ENCODE results near the gene KCNT1. TPM values are rescaled to one million over a fixed set of nuclear protein-coding genes. Genes with fewer than 3 reads are reported as not detected.

KCNT1 gene
- total RNA-seq, 1 donor from 2014 or later, result not detected

DNA sequence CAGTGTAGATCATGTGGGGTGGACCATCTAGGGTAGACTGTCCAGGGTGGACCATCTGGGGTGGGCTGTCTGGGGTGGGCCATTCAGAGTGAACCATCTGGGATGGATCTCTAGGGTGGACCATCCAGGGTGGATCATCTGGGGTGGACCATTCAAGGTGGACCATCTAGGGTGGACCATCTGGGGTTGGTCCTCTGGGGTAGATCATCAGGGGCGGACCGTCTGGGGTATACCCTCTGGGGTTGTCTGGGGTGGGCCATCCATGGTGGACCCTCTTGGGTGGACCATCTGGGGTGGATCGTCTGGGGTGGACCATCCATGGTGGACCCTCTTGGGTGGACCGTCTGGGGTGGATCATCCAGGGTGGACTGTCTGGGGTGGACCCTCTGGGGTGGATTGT lies 64.3 kb downstream of the KCNT1 start:
- DNase-seq, result no peak
- TF ChIP-seq, protein P1, sequence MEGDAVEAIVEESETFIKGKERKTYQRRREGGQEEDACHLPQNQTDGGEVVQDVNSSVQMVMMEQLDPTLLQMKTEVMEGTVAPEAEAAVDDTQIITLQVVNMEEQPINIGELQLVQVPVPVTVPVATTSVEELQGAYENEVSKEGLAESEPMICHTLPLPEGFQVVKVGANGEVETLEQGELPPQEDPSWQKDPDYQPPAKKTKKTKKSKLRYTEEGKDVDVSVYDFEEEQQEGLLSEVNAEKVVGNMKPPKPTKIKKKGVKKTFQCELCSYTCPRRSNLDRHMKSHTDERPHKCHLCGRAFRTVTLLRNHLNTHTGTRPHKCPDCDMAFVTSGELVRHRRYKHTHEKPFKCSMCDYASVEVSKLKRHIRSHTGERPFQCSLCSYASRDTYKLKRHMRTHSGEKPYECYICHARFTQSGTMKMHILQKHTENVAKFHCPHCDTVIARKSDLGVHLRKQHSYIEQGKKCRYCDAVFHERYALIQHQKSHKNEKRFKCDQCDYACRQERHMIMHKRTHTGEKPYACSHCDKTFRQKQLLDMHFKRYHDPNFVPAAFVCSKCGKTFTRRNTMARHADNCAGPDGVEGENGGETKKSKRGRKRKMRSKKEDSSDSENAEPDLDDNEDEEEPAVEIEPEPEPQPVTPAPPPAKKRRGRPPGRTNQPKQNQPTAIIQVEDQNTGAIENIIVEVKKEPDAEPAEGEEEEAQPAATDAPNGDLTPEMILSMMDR (IDR thresholded peaks at IDR 0.05), result no peak
- no peak overlapping the region for H3K4me3 Mint-ChIP-seq
- ATAC-seq (ENCODE audit: low read depth), result no peak
- no peak overlapping the region for H3K27ac Mint-ChIP-seq
- no peaks in the 10 kb centered on the region for H3K27me3 Mint-ChIP-seq
- H3K36me3 Mint-ChIP-seq (ENCODE audit: low read depth), result no peaks in the 10 kb centered on the region
- CTCF ChIA-PET, result no interaction called here
- intact Hi-C loops (cut with micrococcal nuclease), result no loop called here
- no peaks in the 10 kb centered on the region for H3K4me1 Mint-ChIP-seq
- POLR2A ChIA-PET, result no interaction called here
- H3K9me3 Mint-ChIP-seq, result peaks cover 3% of the 10 kb centered on the region

DNA sequence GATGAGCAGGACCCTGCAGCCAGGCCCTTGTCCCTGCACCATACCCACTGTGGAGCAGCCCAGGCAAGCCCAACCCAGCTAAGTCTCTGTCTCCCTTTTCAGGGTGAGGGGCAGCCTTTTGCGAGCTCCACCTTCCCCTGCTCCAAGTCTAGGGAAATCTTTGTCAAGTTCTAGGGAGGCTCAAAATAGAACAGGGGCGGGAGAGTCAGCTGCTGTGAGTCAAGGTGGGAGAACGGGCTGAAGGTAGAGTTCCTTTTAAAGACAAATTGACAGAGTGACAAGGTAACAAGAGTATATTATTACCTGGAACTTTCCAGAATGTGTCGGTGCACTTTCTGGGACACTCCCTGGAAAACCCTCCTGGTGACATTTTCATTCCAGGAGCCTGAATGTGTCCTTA lies 64.7 kb downstream of the KCNT1 start:
- no peaks in the 10 kb centered on the region for H3K27me3 Mint-ChIP-seq
- no peak overlapping the region for H3K27ac Mint-ChIP-seq
- H3K36me3 Mint-ChIP-seq (ENCODE audit: low read depth), result no peaks in the 10 kb centered on the region
- TF ChIP-seq, protein P1 (IDR thresholded peaks at IDR 0.05), result no peak
- H3K9me3 Mint-ChIP-seq, result peaks cover 3% of the 10 kb centered on the region
- intact Hi-C loops (cut with micrococcal nuclease), result no loop called here
- ATAC-seq (ENCODE audit: low read depth) (no peak), DNase-seq (no peak)
- H3K4me3 Mint-ChIP-seq, result no peak overlapping the region
- CTCF ChIA-PET, result no interaction called here
- no peaks in the 10 kb centered on the region for H3K4me1 Mint-ChIP-seq
- POLR2A ChIA-PET, result no interaction called here

DNA sequence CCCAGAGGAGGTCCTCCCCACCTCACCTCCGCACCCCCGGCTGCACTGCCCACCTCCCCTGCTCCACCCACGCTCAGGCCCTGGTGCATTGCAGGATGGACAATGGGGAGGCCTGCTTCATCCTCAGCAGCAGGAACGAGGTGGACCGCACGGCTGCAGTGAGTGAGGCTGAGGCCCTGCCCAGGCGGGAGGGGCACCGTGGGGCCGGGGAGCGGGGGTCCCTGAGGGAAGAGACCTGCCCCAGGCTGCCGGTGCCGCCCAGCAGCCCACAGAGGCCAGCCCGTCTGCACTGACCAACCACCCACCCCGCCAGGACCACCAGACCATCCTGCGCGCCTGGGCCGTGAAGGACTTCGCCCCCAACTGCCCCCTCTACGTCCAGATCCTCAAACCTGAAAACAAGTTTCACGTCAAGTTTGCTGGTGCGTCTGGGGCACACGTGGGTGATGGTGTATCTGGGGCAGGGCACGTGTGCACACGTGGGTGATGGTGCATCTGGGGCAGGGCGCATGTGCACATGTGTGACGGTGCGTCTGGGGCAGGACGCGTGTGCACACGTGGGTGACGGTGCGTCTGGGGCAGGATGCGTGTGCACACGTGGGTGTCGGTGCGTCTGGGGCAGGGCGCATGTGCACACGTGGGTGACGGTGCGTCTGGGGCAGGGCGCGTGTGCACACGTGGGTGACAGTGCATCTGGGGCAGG lies 66.7 kb downstream of the KCNT1 start:
- DNase-seq (no peak), ATAC-seq (ENCODE audit: low read depth) (no peak)
- ChIA-PET CTCF (no interaction called here), POLR2A (no interaction called here)
- intact Hi-C loops (cut with micrococcal nuclease), result no loop called here
- TF ChIP-seq, protein P1 (IDR thresholded peaks at IDR 0.05), result no peak
- H3K9me3 Mint-ChIP-seq, result peaks cover 3% of the 10 kb centered on the region
- no peaks in the 10 kb centered on the region for H3K27me3 Mint-ChIP-seq
- H3K27ac Mint-ChIP-seq, result no peak overlapping the region
- no peaks in the 10 kb centered on the region for H3K36me3 Mint-ChIP-seq (ENCODE audit: low read depth)
- no peaks in the 10 kb centered on the region for H3K4me1 Mint-ChIP-seq
- no peak overlapping the region for H3K4me3 Mint-ChIP-seq

DNA sequence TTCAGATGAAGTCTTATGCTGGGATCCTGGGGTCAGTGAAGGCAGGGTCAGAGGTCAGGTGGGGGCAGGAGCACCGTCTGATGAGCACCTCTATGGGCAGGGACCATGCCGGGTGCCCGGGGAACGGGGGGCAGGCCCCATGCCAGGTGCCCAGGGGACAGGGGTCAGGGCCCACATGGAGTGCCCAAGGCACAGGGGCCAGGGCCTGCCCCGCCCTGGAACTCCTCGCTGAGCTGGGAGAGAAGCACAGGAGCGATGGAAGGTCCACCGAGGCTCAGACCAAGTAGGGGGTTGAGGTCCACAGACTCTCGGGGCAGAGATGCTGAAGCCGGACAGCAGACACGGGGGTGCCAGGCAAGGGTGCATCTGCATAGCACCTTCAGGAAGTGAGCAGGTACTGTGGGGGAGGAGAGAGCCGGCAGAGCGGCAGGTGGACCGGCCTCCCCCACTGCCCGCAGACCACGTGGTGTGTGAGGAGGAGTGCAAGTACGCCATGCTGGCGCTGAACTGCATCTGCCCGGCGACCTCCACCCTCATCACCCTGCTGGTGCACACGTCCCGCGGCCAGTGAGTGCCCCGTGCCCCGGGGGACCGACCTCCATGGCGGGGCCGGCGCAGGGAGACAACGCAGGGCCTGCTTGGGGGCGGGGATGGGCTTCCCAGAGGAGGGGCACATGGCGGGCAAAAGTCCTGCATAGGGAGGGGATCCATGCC lies 67.7 kb downstream of the KCNT1 start:
- Mint-ChIP-seq H3K9me3 (peaks cover 3% of the 10 kb centered on the region), H3K4me1 (no peaks in the 10 kb centered on the region), H3K27ac (no peak overlapping the region), H3K36me3 (ENCODE audit: low read depth) (no peaks in the 10 kb centered on the region), H3K4me3 (no peak overlapping the region), H3K27me3 (no peaks in the 10 kb centered on the region)
- TF ChIP-seq, protein P1 (IDR thresholded peaks at IDR 0.05), result no peak
- DNase-seq (no peak), ATAC-seq (ENCODE audit: low read depth) (no peak)
- CTCF ChIA-PET, result no interaction called here
- POLR2A ChIA-PET, result no interaction called here
- intact Hi-C loops (cut with micrococcal nuclease), result no loop called here

DNA sequence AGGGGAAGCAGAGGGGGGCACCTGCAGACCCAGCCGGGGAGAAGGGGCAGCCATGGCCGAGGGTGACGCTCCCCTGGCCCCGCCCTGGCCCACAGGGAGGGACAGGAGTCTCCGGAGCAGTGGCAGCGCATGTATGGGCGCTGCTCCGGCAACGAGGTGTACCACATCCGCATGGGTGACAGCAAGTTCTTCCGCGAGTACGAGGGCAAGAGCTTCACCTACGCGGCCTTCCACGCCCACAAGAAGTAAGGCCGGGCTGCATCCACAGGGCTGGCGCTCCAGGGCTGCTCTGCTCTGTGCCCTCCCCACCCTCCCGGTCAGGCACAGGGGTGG lies 68.2 kb downstream of the KCNT1 start:
- H3K27ac Mint-ChIP-seq, result no peak overlapping the region
- peaks cover 3% of the 10 kb centered on the region for H3K9me3 Mint-ChIP-seq
- H3K36me3 Mint-ChIP-seq (ENCODE audit: low read depth), result no peaks in the 10 kb centered on the region
- H3K4me3 Mint-ChIP-seq, result no peak overlapping the region
- POLR2A ChIA-PET, result no interaction called here
- no peaks in the 10 kb centered on the region for H3K4me1 Mint-ChIP-seq
- CTCF ChIA-PET, result no interaction called here
- intact Hi-C loops (cut with micrococcal nuclease), result no loop called here
- DNase-seq (no peak), ATAC-seq (ENCODE audit: low read depth) (no peak)
- no peaks in the 10 kb centered on the region for H3K27me3 Mint-ChIP-seq
- TF ChIP-seq, protein P1 (IDR thresholded peaks at IDR 0.05), result no peak

Measured in activated B cell treated with CpG ODN at 0.5 μM for 24 hours (primary cell).